WTC11 (cell line): ENCODE data around the gene TOR3A. TPM values are rescaled to one million over a fixed set of nuclear protein-coding genes. Genes with fewer than 3 reads are reported as not detected.
"Not testable (repeated sequence)": the region's sequence is repeated elsewhere in the genome, so short reads cannot be mapped to it uniquely, and the experiment has no call there.

Experiments
- ATAC-seq: fragments of 200-7000 bp; cut with Tn5 transposase; 2 replicates; pipeline ENCODE4 v1.10.0; 2021; ENCODE audit warnings: mild to moderate bottlenecking, moderate library complexity
- CTCF ChIA-PET: fragments of 300-600 bp; sonication (Branson Sonifier 250); formaldehyde crosslinking; loops from one replicate; lab custom pipeline; 2021; ENCODE audit warnings: antibody characterized with exemption; lab: Charles Lee
- POLR2A ChIA-PET: fragments of 350-600 bp; sonication (Branson Sonifier 250); formaldehyde crosslinking; loops from one replicate; lab custom pipeline; 2021; ENCODE audit warnings: antibody characterized with exemption; lab: Charles Lee
- DNase-seq: peaks from one replicate; pipeline ENCODE4 v3.0.0; 2021; ENCODE audit warnings: low spot score
- H3K27ac Mint-ChIP-seq: 2 replicates; pipeline ENCODE4 v1.8.0; 2021; ENCODE audit warnings: mixed read lengths
- H3K27me3 Mint-ChIP-seq: 2 replicates; pipeline ENCODE4 v1.8.0; 2021; ENCODE audit warnings: low read depth, mild to moderate bottlenecking, moderate library complexity, mixed read lengths
- H3K36me3 Mint-ChIP-seq: 2 replicates; pipeline ENCODE4 v1.8.0; 2021; ENCODE audit warnings: mixed read lengths
- H3K4me1 Mint-ChIP-seq: 2 replicates; pipeline ENCODE4 v1.8.0; 2022; ENCODE audit warnings: mixed read lengths
- H3K4me3 Mint-ChIP-seq: 2 replicates; pipeline ENCODE4 v1.8.0; 2021; ENCODE audit warnings: mild to moderate bottlenecking, moderate library complexity, mixed read lengths
- H3K9me3 Mint-ChIP-seq: 2 replicates; pipeline ENCODE4 v1.8.0; 2021; ENCODE audit warnings: mixed read lengths
- CREB1 ChIP-seq: sonication (generic); formaldehyde crosslinking; IDR thresholded peaks from 2 replicates; pipeline ENCODE4 v1.8.0; 2023; ENCODE audit warnings: mild to moderate bottlenecking, missing genetic modification reagents
- E2F1 ChIP-seq: sonication (generic); formaldehyde crosslinking; IDR thresholded peaks from 2 replicates; pipeline ENCODE4 v1.8.0; 2022; ENCODE audit warnings: mild to moderate bottlenecking, missing genetic modification reagents
- ELF4 ChIP-seq: sonication (generic); formaldehyde crosslinking; IDR thresholded peaks from 2 replicates; pipeline ENCODE4 v1.8.1; 2022; ENCODE audit warnings: low read depth, mild to moderate bottlenecking, moderate library complexity, missing genetic modification reagents
- FOXP4 ChIP-seq: sonication (generic); formaldehyde crosslinking; IDR thresholded peaks from 2 replicates; pipeline ENCODE4 v1.8.0; 2022; ENCODE audit warnings: mild to moderate bottlenecking, missing genetic modification reagents
- HMGXB4 ChIP-seq: sonication (generic); formaldehyde crosslinking; IDR thresholded peaks from 2 replicates; pipeline ENCODE4 v1.8.1; 2023; ENCODE audit warnings: mild to moderate bottlenecking, moderate library complexity, missing genetic modification reagents
- ZBTB21 ChIP-seq: sonication (generic); formaldehyde crosslinking; IDR thresholded peaks from 2 replicates; pipeline ENCODE4 v1.8.1; 2023; ENCODE audit warnings: mild to moderate bottlenecking, missing genetic modification reagents, borderline replicate concordance
- ZNF281 ChIP-seq: sonication (generic); formaldehyde crosslinking; IDR thresholded peaks from 2 replicates; pipeline ENCODE4 v1.8.0; 2023; ENCODE audit warnings: mild to moderate bottlenecking, missing genetic modification reagents
- ZNF423 ChIP-seq: fragments of 250-450 bp; sonication (Bioruptor Pico); IDR thresholded peaks from 2 replicates; pipeline ENCODE4 v2.1.2; 2022; ENCODE audit warnings: mild to moderate bottlenecking, moderate library complexity
- total RNA-seq: library from RNA; stranded (reverse); gene quantifications from 3 replicates; pipeline ENCODE4 v1.2.3, GENCODE V29; 2021
- TF ChIP-seq, protein P1 (sequence below): sonication (generic); formaldehyde crosslinking; IDR thresholded peaks from 2 replicates; pipeline ENCODE4 v1.8.0; 2022; ENCODE audit warnings: mild to moderate bottlenecking, missing genetic modification reagents
- TF ChIP-seq, protein P2 (sequence below): fragments of 250-450 bp; sonication (Bioruptor Pico); IDR thresholded peaks from 2 replicates; pipeline ENCODE4 v2.1.2; 2022; ENCODE audit warnings: mild to moderate bottlenecking, moderate library complexity
- TF ChIP-seq, protein P3 (sequence below): fragments of 250-450 bp; sonication (Bioruptor Pico); IDR thresholded peaks from 2 replicates; pipeline ENCODE4 v1.9.0; 2021; ENCODE audit warnings: moderate library complexity, mild to moderate bottlenecking, inconsistent platforms, borderline replicate concordance
- TF ChIP-seq, protein P4 (sequence below): fragments of 250-450 bp; sonication (Bioruptor Pico); IDR thresholded peaks from 2 replicates; pipeline ENCODE4 v1.8.0; 2021; ENCODE audit warnings: mild to moderate bottlenecking

The TOR3A gene
- total RNA-seq, 1 experiment from 2014 or later: 20.5 TPM

DNA sequence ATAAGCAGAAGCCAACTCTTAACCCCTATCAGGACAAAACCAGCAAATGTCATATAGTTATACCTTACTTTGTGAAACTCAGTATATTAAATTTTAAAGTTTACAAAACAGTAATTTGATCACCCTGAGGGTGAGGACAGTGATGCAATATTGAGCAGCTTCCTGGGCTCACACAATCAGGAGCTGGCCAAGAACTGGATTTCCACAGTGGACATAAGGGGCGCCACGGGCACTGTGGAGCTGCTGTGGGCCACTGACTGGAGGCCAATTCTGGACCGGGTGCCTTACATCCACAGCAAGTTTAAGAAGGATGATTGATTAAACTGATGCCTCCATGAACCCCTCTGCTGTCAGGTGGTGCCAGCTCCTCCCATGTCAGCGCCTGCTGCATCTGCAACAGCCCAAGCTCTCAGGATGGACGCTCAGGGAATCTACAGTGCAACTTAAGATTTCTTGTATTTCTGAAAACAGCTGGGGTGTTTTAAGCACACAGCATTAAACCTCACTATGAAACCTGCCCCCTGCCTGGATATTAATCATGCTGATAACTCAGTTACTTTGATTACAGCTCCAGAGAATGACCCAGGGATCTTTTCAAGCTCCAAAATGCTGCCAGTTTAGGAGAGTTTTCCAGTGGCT, 55.9 kb downstream of the TOR3A start (continued):
- TF ChIP-seq FOXP4: no peak
- TF ChIP-seq ELF4 (CRISPR knock-in tag): no peak
- TF ChIP-seq ZNF423: no peak
- TF ChIP-seq, protein P1, sequence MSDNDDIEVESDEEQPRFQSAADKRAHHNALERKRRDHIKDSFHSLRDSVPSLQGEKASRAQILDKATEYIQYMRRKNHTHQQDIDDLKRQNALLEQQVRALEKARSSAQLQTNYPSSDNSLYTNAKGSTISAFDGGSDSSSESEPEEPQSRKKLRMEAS (CRISPR knock-in tag): no peak
- no peak for TF ChIP-seq HMGXB4 (CRISPR knock-in tag)
- TF ChIP-seq, protein P2, sequence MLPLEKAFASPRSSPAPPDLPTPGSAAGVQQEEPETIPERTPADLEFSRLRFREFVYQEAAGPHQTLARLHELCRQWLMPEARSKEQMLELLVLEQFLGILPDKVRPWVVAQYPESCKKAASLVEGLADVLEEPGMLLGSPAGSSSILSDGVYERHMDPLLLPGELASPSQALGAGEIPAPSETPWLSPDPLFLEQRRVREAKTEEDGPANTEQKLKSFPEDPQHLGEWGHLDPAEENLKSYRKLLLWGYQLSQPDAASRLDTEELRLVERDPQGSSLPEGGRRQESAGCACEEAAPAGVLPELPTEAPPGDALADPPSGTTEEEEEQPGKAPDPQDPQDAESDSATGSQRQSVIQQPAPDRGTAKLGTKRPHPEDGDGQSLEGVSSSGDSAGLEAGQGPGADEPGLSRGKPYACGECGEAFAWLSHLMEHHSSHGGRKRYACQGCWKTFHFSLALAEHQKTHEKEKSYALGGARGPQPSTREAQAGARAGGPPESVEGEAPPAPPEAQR (CRISPR knock-in tag): no peak
- TF ChIP-seq, protein P3, sequence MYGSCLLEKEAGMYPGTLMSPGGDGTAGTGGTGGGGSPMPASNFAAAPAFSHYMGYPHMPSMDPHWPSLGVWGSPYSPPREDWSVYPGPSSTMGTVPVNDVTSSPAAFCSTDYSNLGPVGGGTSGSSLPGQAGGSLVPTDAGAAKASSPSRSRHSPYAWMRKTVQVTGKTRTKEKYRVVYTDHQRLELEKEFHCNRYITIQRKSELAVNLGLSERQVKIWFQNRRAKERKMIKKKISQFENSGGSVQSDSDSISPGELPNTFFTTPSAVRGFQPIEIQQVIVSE: no peak
- TF ChIP-seq CREB1 (CRISPR knock-in tag): no peak
- no peak for TF ChIP-seq ZNF281 (CRISPR knock-in tag)
- TF ChIP-seq ZBTB21 (CRISPR knock-in tag): no peak
- no peak for TF ChIP-seq E2F1 (CRISPR knock-in tag)
- TF ChIP-seq, protein P4, sequence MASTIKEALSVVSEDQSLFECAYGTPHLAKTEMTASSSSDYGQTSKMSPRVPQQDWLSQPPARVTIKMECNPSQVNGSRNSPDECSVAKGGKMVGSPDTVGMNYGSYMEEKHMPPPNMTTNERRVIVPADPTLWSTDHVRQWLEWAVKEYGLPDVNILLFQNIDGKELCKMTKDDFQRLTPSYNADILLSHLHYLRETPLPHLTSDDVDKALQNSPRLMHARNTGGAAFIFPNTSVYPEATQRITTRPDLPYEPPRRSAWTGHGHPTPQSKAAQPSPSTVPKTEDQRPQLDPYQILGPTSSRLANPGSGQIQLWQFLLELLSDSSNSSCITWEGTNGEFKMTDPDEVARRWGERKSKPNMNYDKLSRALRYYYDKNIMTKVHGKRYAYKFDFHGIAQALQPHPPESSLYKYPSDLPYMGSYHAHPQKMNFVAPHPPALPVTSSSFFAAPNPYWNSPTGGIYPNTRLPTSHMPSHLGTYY (CRISPR knock-in tag): no peak

- H3K27me3 Mint-ChIP-seq, POLR2A ChIA-PET, CTCF ChIA-PET, H3K27ac Mint-ChIP-seq, H3K4me3 Mint-ChIP-seq, ATAC-seq, DNase-seq: not testable (repeated sequence)
- peaks cover 17% of the 10 kb centered on the region for H3K4me1 Mint-ChIP-seq
- H3K9me3 Mint-ChIP-seq: peaks cover 23% of the 10 kb centered on the region
- peaks cover 31% of the 10 kb centered on the region for H3K36me3 Mint-ChIP-seq
Measured at GRCh38 chr1:179138755-179139154, 56.9 kb downstream of the TOR3A start.
